Neural progenitor cell (in vitro differentiated cells): ENCODE results near the gene ANO7.

Source experiments
- CTCF ChIP-seq: fragments of 200-600 bp; sonication (generic); IDR thresholded peaks from 2 replicates; pipeline ENCODE4 v1.5.1; 2017; ENCODE audit warnings: antibody characterized with exemption, mild to moderate bottlenecking
- EZH2 ChIP-seq: fragments of 200-600 bp; sonication (generic); IDR thresholded peaks from 2 replicates; pipeline ENCODE4 v1.6.1; 2017; ENCODE audit warnings: antibody characterized with exemption, mild to moderate bottlenecking, moderate library complexity
- EZH2phosphoT487 ChIP-seq: fragments of 200-600 bp; sonication (generic); IDR thresholded peaks from 2 replicates; pipeline ENCODE4 v1.6.1; 2017; ENCODE audit warnings: antibody characterized with exemption

GRCh38 chr2:241224018-241224850 is 35.8 kb downstream of the ANO7 start:
- TF ChIP-seq CTCF (peak; percentile 16), EZH2phosphoT487 (no peak), EZH2 (no peak)
